ENCODE data around the gene TRAIP.
"Not testable (repeated sequence)": the region's sequence is repeated elsewhere in the genome, so short reads cannot be mapped to it uniquely, and the experiment has no call there.

The TRAIP gene

DNA sequence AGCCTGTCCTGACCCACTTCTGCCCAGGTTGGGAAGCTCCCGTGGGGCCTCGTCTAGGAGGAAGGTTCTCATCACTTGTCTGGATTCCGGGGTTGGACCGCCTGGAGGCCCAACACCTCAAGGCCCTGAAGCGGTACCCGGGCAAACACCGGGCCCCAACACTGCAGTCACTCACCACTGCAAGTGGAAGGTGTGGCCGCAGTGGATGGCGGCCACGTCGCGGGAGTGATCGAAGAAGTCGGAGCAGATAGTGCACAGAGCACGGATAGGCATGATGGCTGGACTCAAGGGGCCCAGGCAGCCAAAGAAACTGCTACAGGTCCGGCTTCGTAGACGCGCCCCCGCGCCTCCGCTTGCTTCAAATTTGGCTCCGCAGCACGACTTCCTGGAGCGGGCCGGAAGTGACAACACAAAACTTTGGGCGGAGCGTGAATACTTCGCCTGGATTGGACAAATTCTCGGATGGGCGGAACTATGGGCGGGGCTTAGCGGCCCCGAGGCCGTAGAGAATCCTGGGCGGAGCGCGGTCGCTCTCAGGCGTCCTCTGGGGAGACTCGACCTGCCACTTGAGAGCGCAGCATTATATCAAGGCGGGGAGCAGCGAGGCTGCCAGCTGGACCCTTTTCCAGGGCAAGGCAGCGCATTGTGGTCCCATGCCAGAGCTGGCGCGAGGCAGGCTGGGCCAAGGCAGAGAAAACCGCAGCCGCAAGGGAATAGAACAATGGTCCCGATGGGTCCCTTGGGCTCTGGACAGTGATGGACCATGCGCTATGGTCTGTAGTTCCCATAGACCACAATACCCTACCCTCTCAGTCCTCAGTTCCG lies at the start of gene TRAIP:
TRAIP (minus strand) TSS at position 384 of the 825 bp plus-strand sequence; CDS start at position 273, 111 bp downstream.
- peak; percentile 92 for DNase-seq

GRCh38 chr3:49904448-49904847 lies 48.1 kb upstream of the TRAIP start:
- not testable (repeated sequence) for DNase-seq

DNA sequence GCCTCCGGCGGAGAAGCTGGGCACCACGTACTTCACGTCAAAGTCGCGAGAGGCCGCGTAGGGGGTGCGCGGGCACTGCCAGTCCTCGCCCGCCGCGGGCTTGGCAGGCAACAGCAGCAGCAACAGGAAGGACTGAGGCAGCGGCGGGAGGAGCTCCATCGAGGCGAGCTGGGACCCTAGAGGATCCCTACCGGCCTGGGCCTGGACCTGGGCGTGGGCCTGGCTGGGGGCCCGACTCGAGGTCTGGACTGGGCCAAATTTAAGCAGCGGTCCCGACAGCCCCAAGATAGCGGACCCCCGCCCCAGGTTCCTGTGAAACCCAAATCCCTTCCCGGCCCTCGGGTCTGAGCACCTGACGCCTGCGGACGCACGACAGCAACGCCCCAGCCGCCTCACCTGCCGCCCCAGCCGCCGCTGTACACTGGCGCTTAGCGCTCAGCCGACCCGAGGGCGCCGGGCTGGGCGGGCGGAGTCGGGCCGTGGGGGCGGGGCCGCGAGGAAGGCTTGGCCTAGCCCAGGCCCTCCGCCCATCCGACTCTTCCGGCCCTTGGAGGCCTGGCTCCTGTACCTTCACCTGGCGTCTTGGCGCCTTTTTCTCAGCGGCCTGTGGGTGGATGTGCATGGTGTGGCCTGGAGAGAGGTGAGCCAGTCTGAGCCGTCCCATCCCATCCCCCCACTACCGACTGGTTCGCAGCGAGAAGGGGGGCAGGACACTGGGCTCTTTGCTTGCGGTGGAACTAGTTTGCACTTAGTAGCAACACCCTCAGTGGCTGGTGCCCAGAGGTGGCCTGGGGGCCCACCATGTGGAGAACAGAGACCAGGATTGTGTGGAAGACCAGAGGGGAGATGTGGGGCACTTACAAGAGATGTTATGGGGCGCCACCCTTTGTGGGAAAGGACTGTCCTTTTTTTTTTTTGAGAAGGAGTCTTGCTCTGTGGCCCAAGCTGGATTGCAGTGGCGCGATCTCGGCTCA lies 47.4 kb upstream of the TRAIP start, which contains the start of gene MST1R:
MST1R (minus strand) TSS at position 423 of the 974 bp plus-strand sequence; CDS start at position 159, 264 bp downstream.
- DNase-seq = peak; percentile 30

DNA sequence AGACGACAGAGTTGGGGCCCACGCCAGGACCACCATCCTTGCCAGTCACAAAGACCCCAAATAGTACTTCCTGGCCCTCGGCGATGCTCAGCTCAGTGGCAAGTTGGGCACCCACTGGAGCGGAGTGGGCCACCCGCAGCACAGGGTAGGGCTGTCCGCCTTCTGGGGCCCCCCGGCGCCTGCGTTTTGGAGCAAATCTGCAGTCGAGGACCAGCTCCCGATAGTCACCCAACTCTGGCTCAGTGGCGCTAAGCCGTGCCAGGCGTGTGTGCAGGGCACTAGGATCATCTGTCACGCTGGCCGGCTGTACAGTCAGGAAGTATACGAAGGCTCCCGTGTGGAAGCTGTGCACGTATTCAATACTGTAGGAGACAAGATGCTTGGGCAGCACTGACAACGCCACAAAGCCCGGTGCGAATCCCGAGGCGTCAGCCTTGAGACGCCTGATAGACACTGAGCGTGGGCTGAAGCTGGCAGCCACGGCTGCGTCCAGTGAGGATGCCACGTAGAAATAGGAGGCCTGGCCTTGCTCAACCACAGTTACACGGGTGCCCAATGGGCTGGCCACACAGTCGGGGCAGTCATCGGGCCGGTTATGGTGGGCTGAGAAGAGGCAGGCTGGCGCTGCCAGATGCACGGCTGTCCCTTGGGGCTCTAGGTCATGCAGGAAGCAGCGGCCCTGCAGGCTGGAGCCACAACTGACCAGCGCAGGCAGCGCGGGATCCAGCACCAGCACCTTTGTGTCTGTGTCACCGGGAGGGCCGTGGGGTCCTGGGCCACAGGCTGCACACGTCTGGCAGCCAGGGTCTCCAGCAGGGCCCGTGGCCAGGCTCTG lies 46.4 kb upstream of the TRAIP start:
- no peak for DNase-seq

DNA sequence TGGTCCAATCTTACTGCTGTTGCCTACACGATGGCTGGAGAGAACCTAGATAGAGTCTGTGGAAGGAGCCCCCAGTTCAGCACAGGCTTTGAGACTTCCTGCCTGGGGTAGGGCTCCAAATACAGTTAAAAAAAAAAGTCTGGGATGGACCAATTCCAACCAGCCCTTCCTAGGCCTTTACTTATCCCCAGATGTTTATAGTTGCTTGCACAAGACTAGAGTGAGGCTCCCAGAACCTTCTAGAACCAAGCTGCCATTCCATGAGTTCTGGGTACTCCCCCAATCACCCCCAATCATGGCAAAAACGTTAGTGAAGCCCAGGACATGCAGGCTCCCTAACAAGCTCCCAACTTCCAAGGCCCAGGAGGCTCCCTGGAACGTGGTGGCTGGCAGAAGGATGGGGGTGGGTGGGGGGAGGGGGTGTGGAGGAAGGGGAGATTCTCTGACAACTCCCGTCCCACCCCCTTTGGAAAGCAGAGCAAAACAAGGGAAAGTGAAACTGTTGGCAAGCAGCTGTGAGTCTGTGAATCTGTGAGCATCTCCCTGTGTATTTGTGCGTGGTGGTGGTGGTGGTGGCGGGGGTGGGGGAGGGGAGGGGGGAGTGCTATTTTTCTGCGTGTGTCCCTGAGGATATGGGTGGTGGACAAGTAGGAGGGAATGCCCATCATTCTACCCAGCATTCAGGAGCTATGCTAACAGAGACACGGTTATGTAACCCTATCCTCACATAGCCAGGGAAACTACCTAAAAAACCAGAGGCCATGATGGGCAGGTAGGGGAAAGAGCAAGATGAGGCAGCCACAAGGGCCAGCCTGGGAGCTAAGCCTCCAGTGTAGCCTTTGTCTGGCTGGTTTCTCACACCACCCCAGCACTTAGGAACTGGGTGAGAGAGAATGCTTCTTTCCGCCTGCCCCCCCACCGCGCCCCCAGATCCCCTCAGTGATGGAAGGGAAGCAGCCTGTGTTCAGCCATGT lies 45.3 kb upstream of the TRAIP start:
- DNase-seq = no peak

DNA sequence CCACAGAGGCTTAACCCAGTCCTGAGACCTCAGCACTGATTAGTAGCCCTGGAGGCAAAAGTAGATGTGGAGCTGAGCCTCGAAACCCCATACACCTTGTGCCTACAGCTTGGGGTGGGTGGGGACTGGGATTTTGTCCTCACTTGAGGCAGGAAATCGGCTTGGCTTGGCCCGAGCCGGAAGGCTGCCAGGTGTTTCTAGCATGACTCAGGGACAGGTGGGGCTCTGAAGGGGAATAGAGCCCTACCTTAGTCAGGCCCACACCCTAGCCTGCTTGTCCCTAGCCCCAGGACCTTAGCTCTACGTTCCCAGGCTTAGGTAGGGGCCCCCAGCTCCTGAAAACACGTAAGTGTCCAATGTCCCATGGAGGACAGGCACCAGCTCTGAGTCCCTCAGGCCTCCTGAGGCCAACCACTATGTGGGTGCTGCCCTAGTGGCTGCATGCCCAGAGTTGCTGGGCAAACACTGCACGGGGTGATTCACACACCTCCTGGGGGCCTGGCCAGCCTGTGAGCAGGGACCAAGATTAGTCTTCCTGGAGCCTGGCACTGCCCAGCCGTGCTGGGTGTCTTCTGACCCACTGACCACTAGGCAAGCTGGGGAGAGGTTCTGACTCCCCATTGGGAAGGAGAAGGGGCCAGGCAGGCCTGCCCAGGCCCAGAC lies 44.3 kb upstream of the TRAIP start:
- DNase-seq = no peak

GRCh38 chr3:49899815-49900214 lies 43.5 kb upstream of the TRAIP start:
- peak; percentile 21 for DNase-seq

DNA sequence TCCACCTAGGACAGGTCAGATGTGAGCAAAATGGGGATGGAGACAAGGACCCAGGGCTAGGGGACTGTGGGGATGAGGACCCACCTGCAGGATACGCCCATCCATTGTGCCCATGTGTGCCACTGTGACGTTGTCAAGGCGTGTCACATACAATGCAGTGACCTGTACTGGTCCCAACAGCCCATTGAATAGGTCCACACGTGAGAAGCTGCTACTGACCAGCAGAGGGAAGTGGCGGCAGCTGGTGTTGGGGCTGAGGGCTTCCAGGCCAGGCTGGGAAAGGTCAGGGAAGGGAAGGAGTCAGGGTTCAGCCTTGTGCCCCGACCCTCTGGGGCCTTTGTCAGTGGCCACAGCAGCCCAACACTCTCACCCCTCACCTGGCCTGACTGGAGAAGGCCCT lies 42.6 kb upstream of the TRAIP start:
- DNase-seq = no peak

- DNase-seq = no peak
Measured at GRCh38 chr3:49896345-49896744, 40.0 kb upstream of the TRAIP start.

- DNase-seq = no peak
Measured at GRCh38 chr3:49895791-49896190, 39.4 kb upstream of the TRAIP start.

GRCh38 chr3:49889296-49889695 lies 32.9 kb upstream of the TRAIP start:
- no peak for DNase-seq

GRCh38 chr3:49886922-49887265 lies 30.5 kb upstream of the TRAIP start:
- DNase-seq = no peak

- DNase-seq = no peak
Measured at GRCh38 chr3:49883998-49884397, 27.6 kb upstream of the TRAIP start.

DNA sequence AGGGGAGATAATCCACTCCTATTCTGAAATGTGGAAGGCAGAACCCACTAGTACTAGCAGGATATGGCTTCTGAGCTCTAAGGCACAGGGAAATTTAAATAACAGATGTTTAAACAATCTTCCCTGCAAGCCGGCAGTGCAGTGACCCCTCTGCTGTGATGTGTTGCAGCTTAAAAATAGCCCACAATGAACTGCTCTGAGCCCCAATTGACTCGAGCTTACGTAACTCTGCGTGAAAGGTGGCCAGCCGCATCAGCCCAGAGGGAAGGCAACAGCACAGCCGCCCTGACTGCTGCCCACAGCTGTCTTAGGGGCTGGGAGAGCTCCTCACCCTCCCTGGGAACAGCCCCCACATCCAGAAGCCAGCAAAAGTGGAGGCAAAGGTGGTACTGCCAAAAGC lies 25.8 kb upstream of the TRAIP start:
- no peak for DNase-seq

DNA sequence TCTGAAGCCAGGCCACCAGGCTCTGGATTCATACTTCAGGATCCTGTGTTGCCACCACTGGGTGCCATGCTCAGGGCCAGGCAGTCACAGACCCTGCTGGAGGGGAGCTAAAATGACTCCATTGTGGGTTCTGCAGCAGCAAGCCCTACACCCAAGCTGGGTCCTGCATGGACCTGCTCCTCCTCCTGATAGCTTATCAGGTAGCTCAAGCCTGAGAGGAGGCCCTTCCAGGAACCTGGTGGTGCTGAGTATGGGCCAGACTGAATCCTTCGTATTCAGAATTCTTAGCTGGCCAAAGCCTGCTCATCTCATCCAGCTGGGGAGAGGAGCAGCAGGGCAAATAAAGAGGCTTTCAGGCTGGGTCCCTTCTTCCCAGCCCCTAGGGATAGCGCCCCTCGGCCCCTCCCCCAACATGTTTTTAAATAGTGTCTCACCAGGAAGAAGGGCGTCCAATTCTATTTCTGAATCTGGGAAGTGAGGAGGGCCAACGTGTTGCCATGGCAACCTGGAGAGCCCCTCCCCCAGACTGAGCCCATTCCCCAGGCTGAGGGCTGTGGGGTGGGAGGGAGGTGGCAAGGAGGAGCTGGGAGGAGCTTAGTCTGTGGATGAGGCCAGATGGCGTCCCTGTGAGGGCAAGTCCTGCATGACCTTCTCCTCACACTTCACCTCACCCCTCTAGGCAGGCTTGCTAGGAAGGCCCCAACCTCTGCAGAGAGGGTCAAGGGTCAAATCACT lies 24.4 kb upstream of the TRAIP start:
- DNase-seq = no peak

DNA sequence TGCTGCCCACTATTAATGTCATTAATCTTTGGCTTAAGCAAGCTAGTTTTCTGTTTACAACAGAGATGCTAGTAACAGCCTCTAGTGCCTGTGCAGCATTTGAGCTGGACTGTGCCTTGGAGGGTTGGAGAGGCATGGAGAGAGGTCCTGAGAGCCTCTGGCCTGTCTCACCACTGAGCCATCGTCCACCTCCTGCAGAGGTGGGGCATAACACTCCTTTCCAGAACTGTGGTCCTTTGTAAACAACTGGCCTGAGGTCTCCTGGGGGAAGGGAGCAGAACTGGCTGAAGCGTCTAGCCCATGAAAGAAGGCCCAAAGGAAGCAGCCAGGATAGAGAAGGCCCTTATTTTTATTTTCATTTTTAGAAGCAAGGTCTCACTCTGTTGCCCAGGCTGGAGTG lies 23.4 kb upstream of the TRAIP start:
- DNase-seq = no peak

GRCh38 chr3:49878686-49879085 lies 22.3 kb upstream of the TRAIP start:
- DNase-seq = no peak

GRCh38 chr3:49877716-49878115 lies 21.4 kb upstream of the TRAIP start:
- no peak for DNase-seq

- DNase-seq = no peak
Measured at GRCh38 chr3:49876567-49876966, 20.2 kb upstream of the TRAIP start.

DNA sequence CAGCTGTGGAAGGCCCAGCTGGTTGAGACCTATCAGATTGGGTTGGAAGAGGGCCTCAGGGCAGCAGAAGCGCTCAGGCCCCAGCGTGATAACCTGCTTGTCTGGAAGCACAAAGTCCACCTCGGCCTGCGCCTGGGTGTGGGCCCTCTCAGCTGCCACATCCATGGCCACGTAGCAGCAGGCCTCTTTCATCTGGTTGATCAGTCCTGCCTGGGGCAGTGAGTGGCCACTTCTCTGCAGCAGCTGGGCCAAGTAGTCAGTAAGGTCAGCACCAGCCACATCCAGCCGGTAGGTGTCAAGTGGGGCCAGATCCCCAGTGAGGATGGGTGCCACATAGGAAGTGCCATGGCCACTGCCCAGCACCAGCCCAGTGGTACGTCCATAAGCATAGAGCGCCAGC lies 17.3 kb upstream of the TRAIP start:
- no peak for DNase-seq
